Chondrocyte (in vitro differentiated cells): ENCODE data around the gene PROP1. TPM values are rescaled to one million over a fixed set of nuclear protein-coding genes. Genes with fewer than 3 reads are reported as not detected.
"Not testable (repeated sequence)": the region's sequence is repeated elsewhere in the genome, so short reads cannot be mapped to it uniquely, and the experiment has no call there.

ENCODE experiments used
- DNase-seq: peaks from one replicate; pipeline ENCODE4 v3.0.0; 2021; ENCODE audit warnings: mixed read lengths, low spot score
- H3K27ac Mint-ChIP-seq: one replicate; pipeline ENCODE4 v1.8.0; 2021; ENCODE audit warnings: mild to moderate bottlenecking, moderate library complexity, mixed read lengths; ENCODE audit not compliant: unreplicated experiment
- H3K27me3 Mint-ChIP-seq: 2 replicates; pipeline ENCODE4 v1.8.0; 2021; ENCODE audit warnings: low read depth, mixed read lengths
- H3K36me3 Mint-ChIP-seq: 2 replicates; pipeline ENCODE4 v1.8.0; 2021; ENCODE audit warnings: low read depth, mixed read lengths
- H3K4me1 Mint-ChIP-seq: 2 replicates; pipeline ENCODE4 v1.8.0; 2021; ENCODE audit warnings: low read depth, mild to moderate bottlenecking, mixed read lengths
- H3K4me3 Mint-ChIP-seq: one replicate; pipeline ENCODE4 v1.8.0; 2021; ENCODE audit warnings: mild to moderate bottlenecking, moderate library complexity, mixed read lengths; ENCODE audit not compliant: unreplicated experiment
- H3K9me3 Mint-ChIP-seq: 2 replicates; pipeline ENCODE4 v1.8.0; 2021; ENCODE audit warnings: low read depth, mixed read lengths
- total RNA-seq: library from RNA; stranded (reverse); gene quantifications from 3 replicates; pipeline ENCODE4 v1.2.1, GENCODE V29; 2021
- TF ChIP-seq, protein P1 (sequence below): fragments of 200-600 bp; sonication (generic); IDR thresholded peaks from 2 replicates; pipeline ENCODE4 v1.5.0; 2021; ENCODE audit warnings: antibody characterized with exemption, mild to moderate bottlenecking, moderate library complexity

Gene PROP1
- total RNA-seq, 1 donor from 2014 or later: not detected

DNA sequence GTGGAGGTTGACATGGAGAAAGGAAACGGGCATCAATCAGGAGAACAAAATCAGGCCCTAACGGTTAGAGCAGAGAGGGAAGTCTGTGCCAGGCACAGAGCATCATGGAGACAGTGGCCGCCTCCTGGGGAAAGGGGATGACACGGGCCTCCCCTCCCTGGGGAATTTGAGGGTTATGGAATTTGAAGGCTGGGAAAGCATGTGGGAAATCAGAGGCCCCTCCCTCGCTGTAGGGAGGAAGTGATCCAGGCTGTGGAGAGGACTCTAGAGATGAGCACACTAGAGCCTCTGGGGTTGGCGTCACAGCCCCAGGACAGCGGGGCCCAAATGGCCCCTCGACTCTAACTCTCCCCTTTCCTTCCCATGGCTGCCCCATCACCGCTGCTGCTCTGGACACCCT, 36.7 kb downstream of the PROP1 start:
- Mint-ChIP-seq H3K27ac (no peak overlapping the region), H3K4me3 (no peak overlapping the region), H3K9me3 (no peaks in the 10 kb centered on the region), H3K4me1 (no peaks in the 10 kb centered on the region), H3K36me3 (peaks cover 4% of the 10 kb centered on the region), H3K27me3 (no peaks in the 10 kb centered on the region)
- TF ChIP-seq, protein P1, sequence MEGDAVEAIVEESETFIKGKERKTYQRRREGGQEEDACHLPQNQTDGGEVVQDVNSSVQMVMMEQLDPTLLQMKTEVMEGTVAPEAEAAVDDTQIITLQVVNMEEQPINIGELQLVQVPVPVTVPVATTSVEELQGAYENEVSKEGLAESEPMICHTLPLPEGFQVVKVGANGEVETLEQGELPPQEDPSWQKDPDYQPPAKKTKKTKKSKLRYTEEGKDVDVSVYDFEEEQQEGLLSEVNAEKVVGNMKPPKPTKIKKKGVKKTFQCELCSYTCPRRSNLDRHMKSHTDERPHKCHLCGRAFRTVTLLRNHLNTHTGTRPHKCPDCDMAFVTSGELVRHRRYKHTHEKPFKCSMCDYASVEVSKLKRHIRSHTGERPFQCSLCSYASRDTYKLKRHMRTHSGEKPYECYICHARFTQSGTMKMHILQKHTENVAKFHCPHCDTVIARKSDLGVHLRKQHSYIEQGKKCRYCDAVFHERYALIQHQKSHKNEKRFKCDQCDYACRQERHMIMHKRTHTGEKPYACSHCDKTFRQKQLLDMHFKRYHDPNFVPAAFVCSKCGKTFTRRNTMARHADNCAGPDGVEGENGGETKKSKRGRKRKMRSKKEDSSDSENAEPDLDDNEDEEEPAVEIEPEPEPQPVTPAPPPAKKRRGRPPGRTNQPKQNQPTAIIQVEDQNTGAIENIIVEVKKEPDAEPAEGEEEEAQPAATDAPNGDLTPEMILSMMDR: no peak
- DNase-seq: no peak

- TF ChIP-seq, protein P1: no peak
- DNase-seq: no peak
- Mint-ChIP-seq H3K27ac (no peak overlapping the region), H3K27me3 (no peaks in the 10 kb centered on the region), H3K4me3 (no peak overlapping the region), H3K36me3 (peaks cover 4% of the 10 kb centered on the region), H3K4me1 (no peaks in the 10 kb centered on the region), H3K9me3 (no peaks in the 10 kb centered on the region)
Measured at GRCh38 chr5:177958696-177959095, 37.3 kb downstream of the PROP1 start.

DNA sequence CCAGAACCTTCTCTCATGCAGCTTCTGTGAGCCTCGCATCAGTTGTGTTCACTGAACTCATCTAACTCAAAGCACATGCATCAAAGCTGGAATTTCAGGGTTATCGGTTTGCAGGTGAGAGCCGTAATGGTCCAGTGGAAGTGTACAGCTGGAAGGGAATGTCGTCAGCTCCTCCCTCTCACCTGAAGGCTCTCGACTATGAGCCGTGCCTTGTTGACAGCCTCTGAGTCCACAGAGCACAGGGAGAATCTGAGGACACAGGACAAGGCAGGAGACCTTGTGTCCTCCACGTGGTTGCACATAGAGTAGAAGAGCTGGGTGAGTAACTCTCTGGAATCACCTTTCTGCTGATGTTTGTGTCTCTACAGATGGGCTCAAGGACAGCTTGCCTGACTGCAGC, 38.8 kb downstream of the PROP1 start:
- Mint-ChIP-seq H3K36me3 (peaks cover 4% of the 10 kb centered on the region), H3K9me3 (no peaks in the 10 kb centered on the region), H3K27ac (no peak overlapping the region), H3K4me1 (no peaks in the 10 kb centered on the region), H3K27me3 (no peaks in the 10 kb centered on the region), H3K4me3 (no peak overlapping the region)
- no peak for DNase-seq
- TF ChIP-seq, protein P1: no peak

DNA sequence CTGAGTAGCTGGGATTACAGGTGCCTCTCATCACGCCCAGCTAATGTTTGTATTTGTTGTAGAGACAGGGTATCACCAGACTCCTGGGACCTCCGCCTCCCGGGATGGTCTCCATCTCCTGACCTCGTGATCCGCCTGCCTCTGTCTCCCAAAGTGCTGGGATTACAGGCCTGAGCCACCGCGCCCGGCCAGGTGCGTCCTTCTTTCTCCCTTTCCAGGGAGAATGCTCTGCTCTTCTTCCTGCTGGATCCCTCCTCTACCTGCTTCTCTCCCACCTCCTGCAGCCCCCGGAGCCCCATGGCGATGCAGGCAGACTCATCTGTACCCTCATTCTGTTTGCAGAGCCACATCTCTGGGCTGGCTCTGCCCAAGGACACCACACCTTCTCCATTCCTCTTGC, 42.9 kb downstream of the PROP1 start:
- not testable (repeated sequence) for H3K27me3 Mint-ChIP-seq, H3K4me3 Mint-ChIP-seq, H3K36me3 Mint-ChIP-seq, H3K27ac Mint-ChIP-seq, H3K4me1 Mint-ChIP-seq, H3K9me3 Mint-ChIP-seq, DNase-seq

DNA sequence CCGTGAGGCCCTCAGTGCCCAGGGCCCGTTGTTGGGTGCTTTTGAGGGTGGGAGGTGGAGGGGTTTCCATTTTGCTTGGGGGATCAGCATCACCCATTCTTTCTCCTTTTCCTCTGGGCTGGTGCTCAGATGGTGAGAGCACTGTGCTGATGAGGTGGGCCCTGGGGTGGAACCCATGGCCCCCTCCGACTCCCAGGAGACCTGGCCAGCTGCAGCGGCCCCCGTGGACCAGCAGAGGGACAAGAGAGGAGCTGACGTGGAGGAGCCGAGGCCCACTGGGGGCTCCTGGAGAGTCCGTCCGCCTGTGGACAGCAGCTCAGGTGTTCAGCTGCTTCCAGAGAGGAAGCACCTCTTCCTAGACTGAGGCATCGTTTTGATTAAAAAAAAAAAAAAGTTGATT, 46.4 kb downstream of the PROP1 start:
- not testable (repeated sequence) for H3K36me3 Mint-ChIP-seq, H3K4me3 Mint-ChIP-seq, DNase-seq, H3K4me1 Mint-ChIP-seq, H3K9me3 Mint-ChIP-seq, H3K27ac Mint-ChIP-seq, H3K27me3 Mint-ChIP-seq

DNA sequence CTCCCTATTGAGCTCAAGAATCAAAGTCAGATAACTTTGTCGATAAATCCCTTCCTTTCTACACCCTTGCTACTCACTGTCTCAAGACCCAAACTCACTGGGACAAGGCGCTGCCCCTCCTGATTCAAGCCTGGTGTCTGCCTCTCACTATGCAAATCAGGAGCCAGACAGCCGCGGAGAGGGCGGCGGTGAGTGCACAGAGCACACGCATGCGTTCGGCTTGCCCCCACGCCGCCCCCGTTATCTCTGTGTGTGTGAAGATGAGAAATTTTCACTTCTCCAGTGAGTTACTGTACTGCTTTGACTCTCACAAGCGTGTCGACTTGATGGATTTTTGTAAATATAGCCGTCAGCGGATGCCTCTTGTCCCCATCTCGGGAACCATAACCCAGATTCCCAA, 47.0 kb downstream of the PROP1 start:
- H3K4me3 Mint-ChIP-seq, DNase-seq, H3K9me3 Mint-ChIP-seq: not testable (repeated sequence)

DNA sequence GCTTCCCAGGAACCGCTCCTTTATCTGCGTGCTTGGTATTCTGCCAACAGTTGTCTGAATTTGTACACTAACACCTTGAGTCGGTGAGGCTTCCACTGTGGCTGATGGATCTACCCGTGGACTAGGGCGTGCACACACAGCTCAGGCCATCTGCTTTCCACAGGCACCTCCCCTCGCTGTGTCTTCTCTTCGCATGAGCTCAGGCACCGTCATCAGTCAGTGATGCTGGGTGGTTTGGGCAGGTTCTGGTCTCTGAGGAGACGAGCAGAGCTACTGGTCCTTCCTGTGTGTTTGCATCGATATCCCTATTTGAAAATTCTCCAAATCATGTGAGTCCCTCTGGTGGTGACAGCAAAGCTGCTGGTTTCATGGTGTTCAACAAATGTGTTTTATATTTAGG, 48.1 kb downstream of the PROP1 start:
- H3K27ac Mint-ChIP-seq, H3K4me3 Mint-ChIP-seq, H3K27me3 Mint-ChIP-seq, DNase-seq, H3K36me3 Mint-ChIP-seq, H3K4me1 Mint-ChIP-seq, H3K9me3 Mint-ChIP-seq: not testable (repeated sequence)
- TF ChIP-seq, protein P1: peak; percentile 21

More for the DNA sequence above, 47.0 kb downstream of the PROP1 start:
- not testable (repeated sequence) for H3K27ac Mint-ChIP-seq, H3K27me3 Mint-ChIP-seq, H3K36me3 Mint-ChIP-seq, H3K4me1 Mint-ChIP-seq

GRCh38 chr5:177945601-177946283, 50.3 kb downstream of the PROP1 start:
- not testable (repeated sequence) for H3K9me3 Mint-ChIP-seq, H3K36me3 Mint-ChIP-seq, DNase-seq, H3K4me3 Mint-ChIP-seq, H3K4me1 Mint-ChIP-seq, H3K27me3 Mint-ChIP-seq, H3K27ac Mint-ChIP-seq

GRCh38 chr5:177945145-177945544, 50.9 kb downstream of the PROP1 start:
- not testable (repeated sequence) for H3K4me3 Mint-ChIP-seq, H3K27ac Mint-ChIP-seq, H3K4me1 Mint-ChIP-seq, DNase-seq, H3K36me3 Mint-ChIP-seq, H3K27me3 Mint-ChIP-seq, H3K9me3 Mint-ChIP-seq
